ENCODE data around the gene GATA5.

Gene GATA5

GRCh38 chr20:62451156-62451767, 24.5 kb downstream of the GATA5 start:
- DNase-seq: no peak

GRCh38 chr20:62449951-62450691, 25.7 kb downstream of the GATA5 start:
- no peak for DNase-seq

DNA sequence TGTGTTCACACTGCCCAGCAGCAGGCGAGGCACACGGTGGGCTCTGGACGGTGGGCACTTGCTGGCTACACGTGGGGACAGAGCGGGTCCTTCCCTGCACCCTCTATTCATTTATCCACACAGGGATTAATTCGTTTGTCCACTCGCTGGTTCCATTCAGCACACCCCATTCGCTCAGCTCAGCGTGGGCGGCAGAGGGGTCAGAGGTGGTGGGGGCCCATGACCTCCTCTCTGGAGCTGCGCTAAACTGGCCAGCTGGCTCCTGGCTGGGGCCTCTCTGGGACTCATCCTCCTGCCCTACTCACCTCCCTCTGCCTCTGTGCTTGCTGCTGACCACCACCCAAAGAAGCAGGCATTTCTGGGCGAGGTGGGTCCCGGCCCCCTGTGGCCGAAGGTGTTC, 27.0 kb downstream of the GATA5 start:
- no peak for DNase-seq

- no peak for DNase-seq
Measured at GRCh38 chr20:62448038-62448437, 27.8 kb downstream of the GATA5 start.

DNA sequence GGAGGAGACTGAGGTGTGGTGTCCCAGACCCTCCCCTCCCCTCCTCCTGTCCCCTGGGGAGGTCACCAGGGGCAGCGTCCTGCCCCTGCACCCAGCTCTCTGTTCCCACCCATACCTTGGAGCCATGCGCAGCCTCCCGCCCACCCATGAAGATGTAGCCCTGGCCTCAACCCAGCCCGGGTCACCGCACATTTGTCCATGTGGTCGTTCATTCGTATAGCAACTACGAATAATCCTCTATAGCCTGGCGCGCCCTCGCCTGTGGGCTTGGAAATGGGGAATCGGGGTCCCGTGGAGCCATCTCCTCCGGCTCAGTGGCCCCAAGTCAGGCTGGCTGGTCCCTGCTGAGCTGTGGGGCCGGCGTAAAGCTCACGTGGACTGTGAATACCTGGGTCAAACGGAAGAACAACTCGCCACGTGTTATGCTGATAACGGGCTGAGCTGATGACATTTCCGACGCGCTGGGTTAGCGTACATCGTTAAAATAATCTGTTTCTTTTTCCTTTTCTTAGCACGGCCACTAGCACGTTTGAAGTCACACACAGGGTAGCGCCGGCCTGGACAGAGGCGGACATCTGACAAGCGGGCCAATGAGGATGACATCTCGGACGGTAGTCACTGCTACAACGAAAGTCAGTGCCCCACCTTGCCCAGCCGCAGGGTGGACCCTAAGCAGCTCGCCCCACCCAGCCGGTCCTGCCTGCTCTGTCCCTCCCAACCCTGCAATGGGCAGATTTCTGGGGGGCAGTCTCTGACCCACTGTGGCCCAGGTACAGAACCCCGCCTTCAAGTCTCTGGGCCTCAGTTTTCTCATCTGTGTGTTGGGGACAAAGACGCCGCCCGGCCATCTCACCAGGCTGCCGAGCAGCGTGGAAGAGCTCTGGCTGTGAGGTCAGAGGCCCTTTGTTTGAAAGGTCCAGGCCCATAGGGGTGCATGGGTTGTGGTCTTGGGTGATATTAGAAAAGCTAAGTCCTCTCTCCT, 28.6 kb downstream of the GATA5 start:
- DNase-seq: peak; percentile 63

- DNase-seq: no peak
Measured at GRCh38 chr20:62446481-62446880, 29.3 kb downstream of the GATA5 start.

DNA sequence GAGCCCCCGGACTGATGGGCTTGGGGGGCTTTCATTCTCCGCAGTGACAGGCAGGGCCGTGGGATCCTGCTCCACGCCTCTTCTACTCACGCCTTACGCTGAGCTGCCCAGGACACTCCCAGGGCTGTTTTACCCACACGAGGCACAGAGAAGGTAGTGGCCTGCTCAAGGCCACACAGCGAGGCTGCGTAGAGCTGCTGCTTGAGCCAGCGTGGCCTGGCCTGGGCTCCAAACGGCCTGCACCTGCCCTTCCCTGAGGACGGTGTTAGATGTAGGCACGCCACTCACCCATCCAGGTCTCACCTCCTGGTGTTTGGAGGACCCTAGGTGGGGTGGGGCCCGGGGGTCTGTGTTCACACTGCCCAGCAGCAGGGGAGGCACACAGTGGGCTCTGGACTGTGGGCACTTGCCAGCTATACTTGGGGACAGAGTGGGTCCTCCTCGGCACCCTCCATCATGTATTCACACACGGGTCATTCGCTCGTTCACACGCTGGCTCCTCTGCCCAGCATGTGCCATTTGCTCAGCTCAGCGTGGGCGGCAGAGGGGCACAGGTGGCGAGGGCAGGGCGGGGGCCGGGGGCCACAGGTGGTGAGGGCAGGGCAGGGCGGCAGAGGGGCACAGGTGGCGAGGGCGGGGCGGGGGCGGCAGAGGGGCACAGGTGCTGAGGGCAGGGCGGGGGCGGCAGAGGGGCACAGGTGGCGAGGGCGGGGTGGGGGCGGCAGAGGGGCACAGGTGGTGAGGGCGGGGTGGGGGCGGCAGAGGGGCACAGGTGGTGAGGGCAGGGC, 30.0 kb downstream of the GATA5 start:
- DNase-seq: no peak

- no peak for DNase-seq
Measured at GRCh38 chr20:62444286-62444685, 31.5 kb downstream of the GATA5 start.

- DNase-seq: no peak
Measured at GRCh38 chr20:62441987-62442539, 33.7 kb downstream of the GATA5 start.

DNA sequence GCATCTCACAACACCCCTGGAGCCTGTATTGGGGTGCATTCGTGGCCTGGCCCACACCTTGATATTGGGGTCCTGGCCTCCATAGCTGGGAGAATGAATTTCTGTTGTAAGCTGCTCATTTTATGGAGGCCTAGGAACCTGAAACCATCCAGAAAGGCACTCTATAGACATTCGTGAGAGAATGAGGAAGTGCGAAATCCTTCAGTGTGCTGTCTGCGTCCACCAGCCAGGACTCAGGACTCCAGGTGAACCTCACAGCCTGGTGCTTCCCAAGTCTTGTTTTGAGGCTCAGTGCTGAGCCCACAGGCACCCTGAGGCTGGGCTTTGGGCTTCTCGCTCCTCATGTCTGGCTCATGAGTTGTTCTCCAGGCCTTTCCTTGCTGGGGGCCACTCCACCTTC, 36.6 kb downstream of the GATA5 start:
- DNase-seq: no peak

DNA sequence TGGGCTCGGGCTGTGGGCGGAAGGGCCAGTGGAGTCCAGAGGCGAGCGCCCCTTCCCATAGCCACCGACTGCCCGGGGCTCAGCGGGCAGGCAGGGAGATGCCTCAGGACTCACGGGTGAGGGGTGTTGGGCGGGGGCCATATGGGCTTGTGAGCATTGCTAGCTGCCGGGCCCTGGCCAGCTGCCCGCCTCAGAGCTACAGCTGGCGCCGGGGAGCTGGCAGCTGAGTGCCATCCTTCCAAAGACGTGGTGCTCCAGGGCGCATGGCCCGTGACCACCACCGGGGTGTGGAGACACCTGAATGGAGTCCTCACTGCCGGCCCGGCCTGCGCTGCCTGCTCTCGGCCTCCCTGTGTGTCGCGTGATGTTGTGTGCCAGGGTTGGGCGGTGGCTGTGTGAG, 37.9 kb downstream of the GATA5 start:
- no peak for DNase-seq

DNA sequence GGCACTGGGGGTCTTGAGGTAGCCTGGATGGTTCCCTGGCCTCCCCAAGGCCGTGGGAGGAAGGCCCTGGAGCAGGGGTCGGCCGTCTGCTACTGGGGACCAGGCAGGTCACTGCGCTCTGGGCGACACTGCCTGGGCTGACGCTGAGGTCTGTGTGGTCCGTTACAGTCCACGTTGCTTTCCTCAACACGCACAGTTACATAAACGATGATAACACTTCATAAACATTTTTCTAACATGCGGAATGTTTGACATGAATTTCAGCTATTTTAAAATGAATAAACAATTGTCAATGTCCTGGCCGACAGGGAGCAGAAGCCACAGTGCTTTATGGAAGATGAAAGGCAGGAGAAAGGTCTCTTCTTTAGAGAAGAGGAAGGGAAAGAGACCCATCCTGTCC, 38.3 kb downstream of the GATA5 start:
- DNase-seq: no peak

- DNase-seq: no peak
Measured at GRCh38 chr20:62436692-62437091, 39.1 kb downstream of the GATA5 start.

DNA sequence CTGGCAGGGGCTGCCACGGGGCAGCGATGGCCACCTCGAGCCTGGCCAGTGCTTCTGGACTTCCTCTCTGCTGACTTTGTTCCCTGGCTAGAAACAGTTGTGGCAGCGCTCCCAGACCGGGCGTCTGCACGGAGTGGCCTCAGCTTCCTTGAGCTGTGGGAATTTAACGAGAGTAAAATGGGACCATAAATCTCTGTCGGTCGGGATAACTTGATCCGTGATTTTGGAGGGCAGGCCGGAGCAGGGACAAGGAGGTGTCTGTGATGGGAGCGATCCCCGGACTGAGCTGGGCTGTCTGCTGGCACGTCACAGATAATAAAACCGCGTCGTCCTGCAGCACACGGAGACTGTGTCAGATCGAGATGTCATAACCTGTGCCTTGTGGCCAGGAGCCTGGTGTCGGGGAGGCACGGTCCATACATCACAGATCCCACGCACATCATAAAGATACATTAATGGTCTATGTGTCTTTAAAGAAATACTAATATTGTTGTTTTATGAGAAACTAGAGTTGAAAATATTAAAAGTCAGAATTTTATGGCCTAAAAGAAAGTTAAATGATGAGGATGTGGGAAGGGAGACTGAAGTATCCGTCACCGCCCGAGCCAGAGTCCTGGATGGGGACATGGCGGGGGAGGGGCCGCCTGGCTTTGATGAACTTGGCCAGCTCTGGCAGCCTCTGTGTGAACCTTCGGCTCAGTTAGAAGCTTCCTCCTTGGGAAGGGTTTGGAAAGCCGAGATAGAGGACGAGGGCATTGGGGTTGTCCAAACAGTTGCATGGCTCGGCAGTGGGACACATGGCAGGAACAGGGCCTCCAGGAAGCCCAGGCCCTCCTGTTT, 41.9 kb downstream of the GATA5 start:
- no peak for DNase-seq

GRCh38 chr20:62430866-62431447, 44.8 kb downstream of the GATA5 start:
- DNase-seq: no peak

GRCh38 chr20:62430311-62430853, 45.4 kb downstream of the GATA5 start:
- DNase-seq: no peak

GRCh38 chr20:62429455-62430310, 46.1 kb downstream of the GATA5 start:
- DNase-seq: no peak

- DNase-seq: no peak
Measured at GRCh38 chr20:62428396-62429295, 47.1 kb downstream of the GATA5 start.

- no peak for DNase-seq
Measured at GRCh38 chr20:62428002-62428372, 47.8 kb downstream of the GATA5 start.

Data from retina (tissue), 1 donor.